ENCODE results near the gene NME7. TPM values are rescaled to one million over a fixed set of nuclear protein-coding genes. Genes with fewer than 3 reads are reported as not detected.

The NME7 gene
- total RNA-seq, 1 experiment from 2014 or later, result 9.0 TPM

DNA sequence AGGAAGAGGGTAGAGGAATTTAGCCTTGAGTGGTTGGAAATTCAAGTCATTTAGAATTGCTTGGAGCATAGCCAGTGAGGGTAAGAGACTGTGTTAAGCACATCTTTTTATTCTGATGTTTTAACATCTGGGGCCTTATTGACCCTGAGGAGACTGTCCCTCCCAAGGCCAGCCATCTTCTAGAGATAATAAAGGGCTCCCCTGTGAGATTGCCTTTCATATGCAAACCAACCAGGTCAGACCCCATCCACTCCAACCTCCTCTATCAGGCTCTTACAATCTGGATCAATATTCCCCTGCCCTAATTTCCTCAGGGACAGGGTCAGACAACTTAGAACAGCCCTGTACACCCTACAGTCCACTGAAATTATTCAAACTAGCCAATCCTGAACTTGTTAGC lies 167.3 kb downstream of the NME7 start:
- Histone ChIP-seq H3K4me1 (no peaks in the 10 kb centered on the region), H3K27me3 (replicated peaks; ENCODE audit: control insufficient read depth, insufficient read depth, low read length) (no peaks in the 10 kb centered on the region), H3K36me3 (ENCODE audit: control insufficient read depth, insufficient read depth, low read length) (no peaks in the 10 kb centered on the region), H3K9me3 (0 out of 2 replicates have a peak, but pooled peaks cover 2% of the 10 kb centered on the region), H3K4me3 (ENCODE audit: low read depth, low read length) (no peak overlapping the region)
- Mint-ChIP-seq H3K36me3 (ENCODE audit: insufficient read depth, unreplicated experiment) (no peaks in the 10 kb centered on the region), H3K27ac (ENCODE audit: unreplicated experiment) (no peak overlapping the region), H3K4me3 (ENCODE audit: unreplicated experiment) (no peak overlapping the region), H3K9me3 (ENCODE audit: unreplicated experiment) (no peaks in the 10 kb centered on the region), H3K4me1 (ENCODE audit: low read depth, unreplicated experiment) (peaks cover 6% of the 10 kb centered on the region), H3K27me3 (ENCODE audit: insufficient read depth, unreplicated experiment) (no peaks in the 10 kb centered on the region)
- TF ChIP-seq, protein P1, sequence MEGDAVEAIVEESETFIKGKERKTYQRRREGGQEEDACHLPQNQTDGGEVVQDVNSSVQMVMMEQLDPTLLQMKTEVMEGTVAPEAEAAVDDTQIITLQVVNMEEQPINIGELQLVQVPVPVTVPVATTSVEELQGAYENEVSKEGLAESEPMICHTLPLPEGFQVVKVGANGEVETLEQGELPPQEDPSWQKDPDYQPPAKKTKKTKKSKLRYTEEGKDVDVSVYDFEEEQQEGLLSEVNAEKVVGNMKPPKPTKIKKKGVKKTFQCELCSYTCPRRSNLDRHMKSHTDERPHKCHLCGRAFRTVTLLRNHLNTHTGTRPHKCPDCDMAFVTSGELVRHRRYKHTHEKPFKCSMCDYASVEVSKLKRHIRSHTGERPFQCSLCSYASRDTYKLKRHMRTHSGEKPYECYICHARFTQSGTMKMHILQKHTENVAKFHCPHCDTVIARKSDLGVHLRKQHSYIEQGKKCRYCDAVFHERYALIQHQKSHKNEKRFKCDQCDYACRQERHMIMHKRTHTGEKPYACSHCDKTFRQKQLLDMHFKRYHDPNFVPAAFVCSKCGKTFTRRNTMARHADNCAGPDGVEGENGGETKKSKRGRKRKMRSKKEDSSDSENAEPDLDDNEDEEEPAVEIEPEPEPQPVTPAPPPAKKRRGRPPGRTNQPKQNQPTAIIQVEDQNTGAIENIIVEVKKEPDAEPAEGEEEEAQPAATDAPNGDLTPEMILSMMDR (IDR thresholded peaks at IDR 0.05; ENCODE audit: insufficient read depth in 1 of 2, low read depth in 1 of 2, low read length in 1 of 2, severe bottlenecking in 1 of 2, unreplicated experiment in 1 of 2), result no peak
- no TSS peak for BruUV-seq (replicated peaks)
- POLR2A ChIA-PET, result no interaction called here
- intact Hi-C loops (cut with micrococcal nuclease; ENCODE audit: unreplicated experiment), result loop anchor here (5.0 kb wide), 1 partner anchor 147 kb away; no protein-coding TSS in a partner anchor
- DNase-seq, result no peak
- CTCF ChIA-PET, result no interaction called here

DNA sequence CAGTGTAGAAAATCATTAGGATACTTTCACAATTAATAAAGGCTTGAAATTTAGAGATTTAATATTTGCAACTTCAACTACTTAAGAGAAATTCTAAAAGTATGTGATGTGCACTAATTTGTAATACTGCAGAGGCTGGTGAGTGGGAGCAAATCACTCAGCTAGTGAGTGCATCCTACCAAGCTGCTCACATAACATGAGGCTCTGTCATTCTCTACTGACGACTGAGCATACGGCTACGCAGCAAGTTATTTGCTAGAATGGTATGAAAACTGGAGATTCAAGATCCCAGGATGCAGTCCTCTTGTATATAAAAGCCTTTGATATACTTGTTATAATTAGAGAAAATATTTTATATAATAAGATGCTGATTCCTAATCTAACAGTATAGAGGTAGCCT lies 171.0 kb downstream of the NME7 start:
- Mint-ChIP-seq H3K27ac (ENCODE audit: unreplicated experiment) (no peak overlapping the region), H3K4me1 (ENCODE audit: low read depth, unreplicated experiment) (peaks cover 13% of the 10 kb centered on the region), H3K9me3 (ENCODE audit: unreplicated experiment) (no peaks in the 10 kb centered on the region), H3K27me3 (ENCODE audit: insufficient read depth, unreplicated experiment) (no peaks in the 10 kb centered on the region), H3K4me3 (ENCODE audit: unreplicated experiment) (no peak overlapping the region), H3K36me3 (ENCODE audit: insufficient read depth, unreplicated experiment) (no peaks in the 10 kb centered on the region)
- ChIA-PET CTCF (no interaction called here), POLR2A (no interaction called here)
- intact Hi-C loops (cut with micrococcal nuclease; ENCODE audit: unreplicated experiment), result no loop called here
- Histone ChIP-seq H3K4me1 (no peaks in the 10 kb centered on the region), H3K27me3 (replicated peaks; ENCODE audit: control insufficient read depth, insufficient read depth, low read length) (no peaks in the 10 kb centered on the region), H3K9me3 (0 out of 2 replicates have a peak, but pooled peaks cover 2% of the 10 kb centered on the region), H3K4me3 (ENCODE audit: low read depth, low read length) (no peak overlapping the region), H3K36me3 (ENCODE audit: control insufficient read depth, insufficient read depth, low read length) (no peaks in the 10 kb centered on the region)
- no TSS peak for BruUV-seq (replicated peaks)
- no peak for DNase-seq
- TF ChIP-seq, protein P1 (IDR thresholded peaks at IDR 0.05; ENCODE audit: insufficient read depth in 1 of 2, low read depth in 1 of 2, low read length in 1 of 2, severe bottlenecking in 1 of 2, unreplicated experiment in 1 of 2), result no peak

DNA sequence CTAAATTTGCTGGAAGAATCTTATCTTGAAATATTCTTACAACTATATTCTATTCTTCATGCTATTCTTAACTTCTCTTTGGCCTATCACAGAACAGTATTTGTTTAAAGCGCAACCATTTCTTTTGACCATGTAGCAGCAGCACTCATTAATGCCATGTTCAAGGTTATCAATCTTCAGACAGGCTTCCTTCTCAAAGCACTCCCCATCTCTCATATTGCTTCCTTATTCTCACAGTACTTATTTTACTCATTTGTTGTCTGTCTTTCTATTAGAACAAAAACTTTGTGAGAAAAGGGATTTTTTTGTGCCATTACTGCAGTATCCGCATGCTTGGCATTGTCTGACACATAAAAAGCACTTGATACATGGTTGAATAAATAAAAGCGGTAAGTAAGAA lies 171.4 kb downstream of the NME7 start:
- DNase-seq, result no peak
- intact Hi-C loops (cut with micrococcal nuclease; ENCODE audit: unreplicated experiment), result no loop called here
- Histone ChIP-seq H3K4me3 (ENCODE audit: low read depth, low read length) (no peak overlapping the region), H3K36me3 (ENCODE audit: control insufficient read depth, insufficient read depth, low read length) (no peaks in the 10 kb centered on the region), H3K4me1 (no peaks in the 10 kb centered on the region), H3K9me3 (0 out of 2 replicates have a peak, but pooled peaks cover 2% of the 10 kb centered on the region), H3K27me3 (replicated peaks; ENCODE audit: control insufficient read depth, insufficient read depth, low read length) (no peaks in the 10 kb centered on the region)
- Mint-ChIP-seq H3K27me3 (ENCODE audit: insufficient read depth, unreplicated experiment) (no peaks in the 10 kb centered on the region), H3K27ac (ENCODE audit: unreplicated experiment) (no peak overlapping the region), H3K4me1 (ENCODE audit: low read depth, unreplicated experiment) (peaks cover 13% of the 10 kb centered on the region), H3K36me3 (ENCODE audit: insufficient read depth, unreplicated experiment) (no peaks in the 10 kb centered on the region), H3K4me3 (ENCODE audit: unreplicated experiment) (no peak overlapping the region), H3K9me3 (ENCODE audit: unreplicated experiment) (no peaks in the 10 kb centered on the region)
- CTCF ChIA-PET, result no interaction called here
- POLR2A ChIA-PET, result no interaction called here
- BruUV-seq (replicated peaks), result no TSS peak
- TF ChIP-seq, protein P1 (IDR thresholded peaks at IDR 0.05; ENCODE audit: insufficient read depth in 1 of 2, low read depth in 1 of 2, low read length in 1 of 2, severe bottlenecking in 1 of 2, unreplicated experiment in 1 of 2), result no peak
